ENCODE measurements around the gene TMEM92. TPM values are rescaled to one million over a fixed set of nuclear protein-coding genes. Genes with fewer than 3 reads are reported as not detected.

TMEM92 gene
- total and polyA plus RNA-seq, 10 of the 15 experiments (the other 5 are each of a cell fraction or from before 2014, with no cell fraction given) = 0.11 to 1.2 (median 0.32) TPM

- H3K4me2 ChIP-seq (ENCODE audit: control insufficient read depth, insufficient read depth) = no peak overlapping the region
- ATAC-seq = no peak
- no TSS peak for BruUV-seq (replicated peaks)
- SMC1A ChIA-PET (ENCODE audit: uncharacterized antibody, unreplicated experiment) = interaction anchor here (1.5 kb wide), 1 partner anchor 133 kb away, joined by 5 read pairs; no protein-coding TSS in a partner anchor
- no peaks in the 10 kb centered on the region; the same call in 1 of the 2 replicates for H3K4me1 ChIP-seq (ENCODE audit: control insufficient read depth, insufficient read depth, low read length)
- no peak for DNase-seq (ENCODE audit: low read depth, low spot score)
- no peaks in the 10 kb centered on the region for H3K27me3 ChIP-seq (replicated peaks in 1 of 2; ENCODE audit: control insufficient read depth in 2 of 2, insufficient read depth in 2 of 2, low read length in 1 of 2)
- H3K27ac ChIP-seq (ENCODE audit: control insufficient read depth, insufficient read depth) = no peak overlapping the region
- RAD21 ChIA-PET (ENCODE audit: unreplicated experiment) = no interaction called here
- no peak for FAIRE-seq
- H3K9me3 ChIP-seq (replicated peaks; ENCODE audit: control insufficient read depth, insufficient read depth, low read length) = no peaks in the 10 kb centered on the region
- no peak overlapping the region for H2AFZ ChIP-seq (ENCODE audit: control insufficient read depth, low read depth, low read length)
- no peaks in the 10 kb centered on the region for H4K20me1 ChIP-seq (ENCODE audit: control insufficient read depth, insufficient read depth)
- CTCF ChIA-PET = interaction anchor here (0.8 to 16.9 kb wide), 4 partner anchors 31 to 132 kb away, joined by 3 to 294 read pairs (median 4); partner anchors contain the start of gene COL1A1
- no peaks in the 10 kb centered on the region for H3K36me3 ChIP-seq (ENCODE audit: control insufficient read depth in 2 of 2, insufficient read depth in 2 of 2, low read length in 1 of 2)
- intact Hi-C loops (cut with micrococcal nuclease; ENCODE audit: unreplicated experiment) (no loop called here), in situ Hi-C loops (cut with MboI) (no loop called here)
- H3K4me3 ChIP-seq = no peak overlapping the region
- no peaks in the 10 kb centered on the region for H3K79me2 ChIP-seq (ENCODE audit: control insufficient read depth, insufficient read depth, low read length)
- POLR2A ChIA-PET = interaction anchor here (0.6 to 1.0 kb wide), 2 partner anchors 102 to 134 kb away, joined by 3 to 5 read pairs; no protein-coding TSS in a partner anchor
- 49% methylated on average over 9 of the region's 9 CpGs for WGBS (ENCODE audit: insufficient coverage, insufficient replicate concordance, low lambda C conversion rate, missing lambda C conversion rate)
- TF ChIP-seq POLR2A (IDR thresholded peaks at IDR 0.05; ENCODE audit: low read depth, low read length) (no peak), YY1 (IDR thresholded peaks at IDR 0.05; ENCODE audit: low read depth, low read length) (no peak), FOXM1 (IDR thresholded peaks at IDR 0.05; ENCODE audit: low read depth, low read length) (no peak), SIN3A (IDR thresholded peaks at IDR 0.05; ENCODE audit: low read depth, low read length) (no peak), E2F4 (IDR thresholded peaks at IDR 0.05; ENCODE audit: low read depth, low read length) (no peak), KDM1A (IDR thresholded peaks at IDR 0.05; ENCODE audit: borderline replicate concordance) (no peak), EZH2 (IDR thresholded peaks at IDR 0.05; ENCODE audit: borderline replicate concordance, control insufficient read depth, low read depth, low read length) (no peak), EGR1 (IDR thresholded peaks at IDR 0.05; ENCODE audit: borderline replicate concordance in 1 of 2, low read depth in 2 of 2, low read length in 2 of 2) (no peak), E2F8 (IDR thresholded peaks at IDR 0.05; ENCODE audit: low read depth, partially characterized antibody) (no peak), CBX5 (IDR thresholded peaks at IDR 0.05; ENCODE audit: low read depth) (no peak), ZNF622 (IDR thresholded peaks at IDR 0.05) (no peak), PRDM15 (CRISPR knock-in tag; IDR thresholded peaks at IDR 0.05) (no peak), BCL11A (IDR thresholded peaks at IDR 0.05; ENCODE audit: low read depth, low read length) (no peak)
- H3K9ac ChIP-seq (ENCODE audit: control insufficient read depth, insufficient read depth, low read length) = no peak overlapping the region
These were observed 27.8 kb downstream of the TMEM92 start for GRCh38 chr17:50301891-50302584.

All from GM12878 (cell line).